Tibial nerve (tissue), 4 donors: Measurements from ENCODE around the gene ITPKB.

ENCODE experiments used
- EP300 ChIP-seq, 2 donors: sonication (generic); formaldehyde crosslinking; IDR thresholded peaks; one replicate each; pipeline ENCODE4 v1.6.1; 2017; ENCODE audit warnings: antibody characterized with exemption in 2 of 2, mild to moderate bottlenecking in 1 of 2
- POLR2A ChIP-seq, 2 donors: fragments of 450-650 bp; IDR thresholded peaks; one replicate each; pipeline ENCODE4 v1.6.1; 2017; ENCODE audit warnings: antibody characterized with exemption in 2 of 2, mild to moderate bottlenecking in 2 of 2, moderate library complexity in 2 of 2
- TF ChIP-seq, protein P1 (sequence below), 5 experiments: fragments of 200-600 bp in 3 of 5; fragments of 450-650 bp in 2 of 5; sonication (generic) in 3 of 5; IDR thresholded peaks; one replicate each; pipeline ENCODE4 v1.5.1; 2016 to 2019; ENCODE audit warnings: antibody characterized with exemption in 5 of 5, mild to moderate bottlenecking in 3 of 5, moderate library complexity in 2 of 5

GRCh38 chr1:226698659-226699058 lies 40.4 kb downstream of the ITPKB start:
- TF ChIP-seq, protein P1, sequence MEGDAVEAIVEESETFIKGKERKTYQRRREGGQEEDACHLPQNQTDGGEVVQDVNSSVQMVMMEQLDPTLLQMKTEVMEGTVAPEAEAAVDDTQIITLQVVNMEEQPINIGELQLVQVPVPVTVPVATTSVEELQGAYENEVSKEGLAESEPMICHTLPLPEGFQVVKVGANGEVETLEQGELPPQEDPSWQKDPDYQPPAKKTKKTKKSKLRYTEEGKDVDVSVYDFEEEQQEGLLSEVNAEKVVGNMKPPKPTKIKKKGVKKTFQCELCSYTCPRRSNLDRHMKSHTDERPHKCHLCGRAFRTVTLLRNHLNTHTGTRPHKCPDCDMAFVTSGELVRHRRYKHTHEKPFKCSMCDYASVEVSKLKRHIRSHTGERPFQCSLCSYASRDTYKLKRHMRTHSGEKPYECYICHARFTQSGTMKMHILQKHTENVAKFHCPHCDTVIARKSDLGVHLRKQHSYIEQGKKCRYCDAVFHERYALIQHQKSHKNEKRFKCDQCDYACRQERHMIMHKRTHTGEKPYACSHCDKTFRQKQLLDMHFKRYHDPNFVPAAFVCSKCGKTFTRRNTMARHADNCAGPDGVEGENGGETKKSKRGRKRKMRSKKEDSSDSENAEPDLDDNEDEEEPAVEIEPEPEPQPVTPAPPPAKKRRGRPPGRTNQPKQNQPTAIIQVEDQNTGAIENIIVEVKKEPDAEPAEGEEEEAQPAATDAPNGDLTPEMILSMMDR (IDR thresholded peaks at IDR 0.05) = no peak
- TF ChIP-seq POLR2A (IDR thresholded peaks at IDR 0.05) (no peak), EP300 (IDR thresholded peaks at IDR 0.05) (no peak)
